HG03432 (cell line): ENCODE measurements around the gene OR10H5.
"Not testable (repeated sequence)": the region's sequence is repeated elsewhere in the genome, so short reads cannot be mapped to it uniquely, and the experiment has no call there.

Experiments
- ATAC-seq: cut with Tn5 transposase; IDR thresholded peaks from one replicate; pipeline ENCODE4 v1.9.1; 2021; ENCODE audit warnings: mild to moderate bottlenecking, moderate library complexity; ENCODE audit not compliant: unreplicated experiment

OR10H5 gene

GRCh38 chr19:15810335-15810734 is 22.9 kb downstream of the OR10H5 start:
- ATAC-seq = no peak

GRCh38 chr19:15811476-15811875 is 24.0 kb downstream of the OR10H5 start:
- ATAC-seq = no peak

- no peak for ATAC-seq
Observed at GRCh38 chr19:15812060-15812722, 24.7 kb downstream of the OR10H5 start.

- no peak for ATAC-seq
Observed at GRCh38 chr19:15813916-15814315, 26.5 kb downstream of the OR10H5 start.

GRCh38 chr19:15815306-15815705 is 27.8 kb downstream of the OR10H5 start, which contains the start of gene OR10H1:
Gene OR10H1, minus strand, starts transcription at chr19:15815664. Its CDS starts 7,627 bp downstream, at chr19:15808037.
- no peak for ATAC-seq

DNA sequence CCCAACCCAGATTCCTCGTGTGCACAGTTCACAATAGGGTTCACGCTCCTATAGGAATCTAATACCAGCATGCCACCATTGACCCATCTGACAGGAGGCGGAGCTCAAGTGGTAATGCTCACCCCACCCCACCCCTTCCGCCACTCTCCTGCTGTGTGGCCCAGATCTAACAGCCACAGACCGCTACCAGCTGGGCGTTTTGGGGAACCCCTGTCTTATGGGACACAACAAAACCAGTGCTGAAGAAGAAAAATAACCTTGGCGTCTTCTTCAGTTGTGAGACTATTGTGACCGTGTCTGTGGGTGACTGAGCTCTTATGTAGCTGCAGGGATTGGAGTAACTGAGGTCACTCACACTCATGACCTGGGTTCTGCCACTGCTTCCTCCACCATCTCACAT is 33.2 kb downstream of the OR10H5 start:
- no peak for ATAC-seq

DNA sequence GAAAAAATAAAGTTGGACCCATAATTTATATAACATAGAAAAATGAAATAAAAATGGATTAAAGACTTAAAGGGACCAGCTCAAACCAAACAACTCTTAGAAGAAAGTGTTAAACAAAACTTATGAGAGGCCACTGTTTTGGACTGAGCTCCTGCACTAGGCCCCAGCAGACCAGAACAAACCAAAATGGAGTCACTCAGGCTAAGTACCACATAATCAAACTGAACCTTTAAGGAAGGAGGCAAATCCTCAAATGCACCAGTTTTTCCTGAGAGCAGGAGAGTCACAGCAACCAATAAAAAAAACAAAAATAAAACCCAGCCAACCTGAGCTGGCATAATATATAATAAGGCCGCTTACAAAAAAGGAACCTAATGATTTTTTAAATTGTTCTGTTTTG is 38.3 kb downstream of the OR10H5 start:
- ATAC-seq = no peak

GRCh38 chr19:15828121-15828610 is 40.7 kb downstream of the OR10H5 start:
- ATAC-seq = no peak

DNA sequence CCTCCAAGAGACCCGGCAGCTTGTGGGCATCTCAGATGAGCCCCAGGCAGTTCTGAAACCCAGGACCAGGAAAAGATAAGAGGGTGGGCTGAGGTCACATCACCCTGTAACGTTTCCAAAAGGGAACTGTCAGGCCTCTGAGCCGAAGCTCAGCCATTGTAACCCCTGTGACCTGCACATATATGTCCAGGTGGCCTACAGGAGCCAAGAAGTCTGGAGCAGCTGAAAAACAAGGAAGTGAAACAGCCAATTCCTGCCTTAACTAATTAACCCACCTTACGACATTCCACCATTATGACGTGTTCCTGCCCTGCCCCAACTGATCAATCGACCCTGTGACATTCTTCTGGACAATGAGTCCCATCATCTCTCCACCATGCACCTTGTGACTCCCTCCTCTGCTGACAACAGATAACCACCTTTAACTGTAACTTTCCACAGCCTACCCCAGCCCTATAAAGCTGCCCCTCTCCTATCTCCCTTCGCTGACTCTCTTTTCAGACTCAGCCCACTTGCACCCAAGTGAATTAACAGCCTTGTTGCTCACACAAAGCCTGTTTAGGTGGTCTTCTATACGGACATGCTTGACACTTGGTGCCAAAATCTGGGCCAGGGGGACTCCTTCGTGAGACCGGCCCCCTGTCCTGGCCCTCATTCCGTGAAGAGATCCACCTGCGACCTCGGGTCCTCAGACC is 41.3 kb downstream of the OR10H5 start:
- not testable (repeated sequence) for ATAC-seq

DNA sequence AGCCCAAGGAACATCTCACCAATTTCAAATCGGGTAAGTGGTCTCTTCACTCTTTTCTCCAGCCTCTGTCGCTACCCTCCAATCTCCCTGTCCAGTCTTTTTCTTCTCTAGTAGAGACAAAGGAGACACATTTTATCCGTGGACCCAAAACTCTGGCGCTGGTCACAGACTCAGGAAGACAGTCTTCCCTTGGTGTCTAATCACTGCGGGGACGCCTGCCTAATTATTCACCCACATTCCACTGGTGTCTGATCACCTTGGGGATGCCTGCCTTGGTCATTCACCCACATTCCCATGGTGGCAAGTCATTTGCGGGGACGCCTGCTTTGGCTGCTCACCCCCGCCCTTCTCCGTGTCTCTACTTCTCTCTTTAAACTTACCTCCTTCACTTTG is 41.8 kb downstream of the OR10H5 start:
- no peak for ATAC-seq

- no peak for ATAC-seq
Observed at GRCh38 chr19:15829786-15830185, 42.3 kb downstream of the OR10H5 start.

DNA sequence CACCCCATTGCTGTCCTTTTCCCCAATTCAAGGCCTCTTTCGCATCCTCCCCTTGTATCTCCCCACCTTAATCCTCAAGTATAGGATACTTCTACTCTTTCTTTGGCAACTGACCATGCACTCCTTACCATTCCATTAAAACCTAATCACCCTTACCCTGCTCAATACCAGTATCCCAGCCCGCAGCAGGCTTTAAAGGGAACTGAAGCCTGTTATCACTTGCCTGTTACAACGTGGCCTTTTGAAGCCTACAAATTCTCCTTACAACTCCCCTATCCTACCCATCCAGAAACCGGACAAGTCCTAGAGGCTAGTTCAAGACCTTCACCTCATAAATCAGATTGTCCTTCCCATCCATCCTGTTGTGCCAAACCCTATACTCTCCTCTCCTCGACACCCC is 44.2 kb downstream of the OR10H5 start:
- no peak for ATAC-seq

GRCh38 chr19:15834232-15834631 is 46.8 kb downstream of the OR10H5 start:
- ATAC-seq = not testable (repeated sequence)

DNA sequence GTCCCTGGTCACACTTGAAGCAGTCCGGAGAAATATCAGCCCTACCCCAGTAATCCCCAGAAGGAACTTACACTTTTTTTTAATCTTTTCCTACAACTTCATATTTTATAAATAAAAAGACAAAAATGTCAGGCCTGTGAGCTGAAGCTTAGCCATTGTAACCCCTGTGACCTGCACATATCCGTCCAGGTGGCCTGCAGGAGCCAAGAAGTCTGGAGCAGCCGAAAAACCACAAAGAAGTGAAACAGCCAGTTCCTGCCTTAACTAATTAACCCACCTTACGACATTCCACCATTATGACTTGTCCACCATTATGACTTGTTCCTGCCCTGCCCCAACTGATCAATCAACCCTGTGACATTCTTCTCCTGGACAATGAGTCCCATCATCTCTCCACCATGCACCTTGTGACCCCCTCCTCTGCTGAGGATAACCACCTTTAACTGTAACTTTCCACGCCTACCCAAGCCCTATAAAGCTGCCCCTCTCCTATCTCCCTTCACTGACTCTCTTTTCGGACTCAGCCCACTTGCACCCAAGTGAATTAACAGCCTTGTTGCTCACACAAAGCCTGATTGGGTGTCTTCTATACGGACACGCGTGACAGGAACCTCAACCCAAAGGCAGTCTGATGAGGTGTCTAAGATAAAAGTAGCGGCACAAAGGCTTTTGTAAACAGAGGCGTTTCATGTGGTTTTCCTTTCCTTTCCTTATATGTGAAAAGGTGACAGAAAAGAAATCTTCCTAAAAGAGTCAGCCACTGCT is 48.3 kb downstream of the OR10H5 start:
- ATAC-seq = not testable (repeated sequence)

DNA sequence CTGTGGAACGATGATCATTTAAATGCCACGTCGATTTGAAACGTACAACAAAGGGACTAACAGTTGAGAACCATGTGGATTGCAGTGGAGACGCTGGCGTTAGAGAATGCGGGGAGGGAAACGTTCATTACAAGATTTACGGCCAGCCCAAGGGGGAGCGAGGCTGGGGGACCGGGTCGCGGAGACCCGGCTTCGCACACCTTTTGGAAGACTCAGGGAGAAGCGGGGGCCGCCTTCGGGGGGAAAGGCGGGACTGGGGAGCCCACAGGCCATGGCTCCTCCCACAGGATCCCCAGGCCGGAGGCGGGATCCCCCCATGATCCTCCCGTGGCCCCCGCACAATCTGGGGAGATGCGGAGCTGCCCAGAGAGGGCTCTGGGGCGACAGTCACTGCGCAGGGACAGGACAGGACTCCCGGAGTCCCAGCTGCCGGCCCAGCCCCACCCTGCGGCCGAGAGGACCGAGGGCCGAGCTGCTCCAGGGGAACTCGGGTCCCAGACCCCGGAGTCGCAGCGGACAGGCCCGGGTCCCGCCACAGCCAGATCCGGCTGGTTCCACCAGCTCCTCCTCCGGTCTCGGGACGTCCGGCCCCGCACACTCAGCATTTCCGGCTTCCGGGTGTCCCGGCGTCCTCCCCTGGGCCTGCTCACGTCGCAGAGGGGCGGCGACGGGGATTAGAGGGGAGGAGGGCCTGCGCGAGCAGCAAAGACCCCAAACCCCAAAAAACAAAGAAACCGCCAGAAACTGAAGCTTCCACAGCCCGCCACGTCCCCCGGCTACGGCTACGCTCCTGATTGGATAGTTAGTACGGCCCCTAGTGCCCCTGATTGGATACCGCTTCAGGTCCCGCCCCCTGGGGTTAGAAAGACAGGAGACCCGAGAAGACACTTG is 49.1 kb downstream of the OR10H5 start:
- ATAC-seq = peak; percentile 93

- ATAC-seq = no peak
Observed at GRCh38 chr19:15837221-15837731, 49.8 kb downstream of the OR10H5 start.

DNA sequence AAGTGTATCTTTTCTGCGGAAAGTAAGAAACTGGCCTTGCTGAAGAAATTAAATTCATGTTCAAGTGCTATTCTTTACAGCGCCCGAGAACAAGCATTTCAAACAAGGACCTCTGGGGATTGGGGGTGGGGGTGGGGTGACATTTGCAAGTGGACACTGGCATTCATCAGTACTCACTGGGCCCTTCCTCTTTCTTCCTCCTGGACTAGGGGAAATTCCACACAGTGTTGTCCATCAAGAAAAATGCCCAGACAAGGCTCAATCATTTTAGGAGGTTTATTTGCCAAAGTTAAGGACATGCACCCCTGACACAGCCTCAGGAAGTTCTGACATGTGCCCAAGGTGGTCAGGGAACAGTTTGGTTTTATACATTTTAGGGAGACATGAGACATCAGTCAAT is 50.9 kb downstream of the OR10H5 start:
- no peak for ATAC-seq

DNA sequence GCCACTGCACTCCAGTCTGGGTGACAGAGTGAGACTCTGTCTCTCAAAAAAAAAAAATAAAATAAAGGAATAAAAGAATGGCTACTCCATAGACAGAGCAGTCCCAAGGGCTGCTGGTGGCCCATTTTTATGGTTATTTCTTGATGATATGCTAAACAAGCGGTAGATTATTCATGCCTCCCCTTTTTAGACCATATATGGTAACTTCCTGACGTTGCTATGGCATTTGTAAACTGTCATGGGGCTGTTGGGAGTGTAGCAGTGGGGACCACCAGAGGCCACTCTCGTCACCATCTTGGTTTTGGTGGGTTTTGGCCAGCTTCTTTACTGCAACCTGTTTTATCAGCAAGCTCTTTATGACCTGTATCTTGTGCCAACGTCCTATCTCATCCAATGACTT is 52.4 kb downstream of the OR10H5 start:
- not testable (repeated sequence) for ATAC-seq

DNA sequence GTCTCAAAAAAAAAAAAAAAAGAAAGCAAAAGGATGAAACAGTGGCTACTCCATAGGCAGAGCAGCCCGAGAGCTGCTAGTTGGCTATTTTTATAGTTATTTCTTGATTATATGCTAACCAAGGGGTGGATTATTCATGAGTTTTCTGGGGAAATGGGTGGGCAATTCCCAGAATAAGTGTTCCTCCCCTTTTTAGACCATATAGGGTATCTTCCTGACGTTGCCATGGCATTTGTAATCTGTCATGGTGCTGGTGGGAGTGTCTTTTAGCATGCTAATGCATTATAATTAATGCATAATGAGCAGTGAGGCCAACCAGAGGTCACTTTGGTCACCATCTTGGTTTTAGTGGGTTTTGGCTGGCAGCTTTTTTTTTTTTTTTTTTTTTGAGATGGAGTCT is 53.4 kb downstream of the OR10H5 start:
- ATAC-seq = no peak

- no peak for ATAC-seq
Observed at GRCh38 chr19:15841875-15842569, 54.6 kb downstream of the OR10H5 start.
